ENCODE results near the gene HPD.

DNA sequence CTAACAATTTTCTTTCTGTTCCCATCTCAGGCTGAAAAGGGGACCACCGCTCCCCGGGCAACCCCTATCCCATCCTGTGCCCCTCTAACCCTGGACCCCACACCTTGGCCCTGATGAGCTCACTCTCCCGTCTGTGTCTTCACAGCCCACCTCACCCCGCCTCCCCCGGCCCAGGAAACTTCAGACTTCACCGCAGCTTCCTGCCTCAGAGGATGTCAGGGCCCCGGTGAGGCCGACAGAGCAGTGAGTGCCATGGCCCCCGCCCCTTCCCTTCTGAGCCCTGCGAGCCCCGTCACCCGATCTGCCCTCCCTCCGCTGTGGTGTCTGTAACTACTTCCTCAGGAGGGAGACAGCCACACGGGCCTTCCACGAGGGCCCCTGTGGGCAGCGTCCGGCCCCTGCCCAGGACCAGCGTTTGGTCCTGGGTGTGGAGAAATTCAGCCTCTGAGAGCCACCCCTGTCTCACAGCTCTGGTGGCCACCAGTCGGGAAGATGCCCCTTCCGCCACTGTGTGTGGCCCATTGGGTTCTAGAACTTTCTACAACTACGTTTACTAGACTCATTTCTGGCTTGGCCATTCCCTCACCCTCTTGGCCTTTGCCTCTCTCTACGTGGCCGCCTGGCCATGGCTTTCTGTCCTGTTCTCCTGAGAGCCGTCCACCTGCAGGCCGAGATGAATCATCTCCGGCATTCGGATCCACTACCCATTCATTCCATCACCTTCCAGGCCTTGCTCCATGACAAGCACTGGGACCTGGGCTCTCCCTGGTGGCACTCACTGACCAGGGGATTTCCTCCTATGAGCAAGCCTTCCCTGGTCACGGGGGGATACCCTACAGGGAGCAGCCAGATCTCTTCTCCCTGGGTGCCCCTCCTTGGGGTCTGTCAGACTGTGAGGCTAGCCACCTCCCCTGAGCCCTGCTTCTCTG, 68.6 kb downstream of the HPD start:
- TF ChIP-seq, protein P1, sequence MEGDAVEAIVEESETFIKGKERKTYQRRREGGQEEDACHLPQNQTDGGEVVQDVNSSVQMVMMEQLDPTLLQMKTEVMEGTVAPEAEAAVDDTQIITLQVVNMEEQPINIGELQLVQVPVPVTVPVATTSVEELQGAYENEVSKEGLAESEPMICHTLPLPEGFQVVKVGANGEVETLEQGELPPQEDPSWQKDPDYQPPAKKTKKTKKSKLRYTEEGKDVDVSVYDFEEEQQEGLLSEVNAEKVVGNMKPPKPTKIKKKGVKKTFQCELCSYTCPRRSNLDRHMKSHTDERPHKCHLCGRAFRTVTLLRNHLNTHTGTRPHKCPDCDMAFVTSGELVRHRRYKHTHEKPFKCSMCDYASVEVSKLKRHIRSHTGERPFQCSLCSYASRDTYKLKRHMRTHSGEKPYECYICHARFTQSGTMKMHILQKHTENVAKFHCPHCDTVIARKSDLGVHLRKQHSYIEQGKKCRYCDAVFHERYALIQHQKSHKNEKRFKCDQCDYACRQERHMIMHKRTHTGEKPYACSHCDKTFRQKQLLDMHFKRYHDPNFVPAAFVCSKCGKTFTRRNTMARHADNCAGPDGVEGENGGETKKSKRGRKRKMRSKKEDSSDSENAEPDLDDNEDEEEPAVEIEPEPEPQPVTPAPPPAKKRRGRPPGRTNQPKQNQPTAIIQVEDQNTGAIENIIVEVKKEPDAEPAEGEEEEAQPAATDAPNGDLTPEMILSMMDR (IDR thresholded peaks at IDR 0.05 in 8 of 11, conservative IDR thresholded peaks at IDR 0.05 in 3 of 11), result peak in 3 of 11 experiments; percentile 15 to 32 (median 18)
- TF ChIP-seq POLR2AphosphoS5 (IDR thresholded peaks at IDR 0.05), result peak; percentile 77 to 90 (median 86)
